ENCODE results near the gene CHSY1. TPM values are rescaled to one million over a fixed set of nuclear protein-coding genes. Genes with fewer than 3 reads are reported as not detected.

CHSY1 gene
- total and polyA plus RNA-seq, 10 of the 15 experiments (the other 5 are each of a cell fraction or from before 2014, with no cell fraction given): 1.4 to 31.2 (median 10.5) TPM

DNA sequence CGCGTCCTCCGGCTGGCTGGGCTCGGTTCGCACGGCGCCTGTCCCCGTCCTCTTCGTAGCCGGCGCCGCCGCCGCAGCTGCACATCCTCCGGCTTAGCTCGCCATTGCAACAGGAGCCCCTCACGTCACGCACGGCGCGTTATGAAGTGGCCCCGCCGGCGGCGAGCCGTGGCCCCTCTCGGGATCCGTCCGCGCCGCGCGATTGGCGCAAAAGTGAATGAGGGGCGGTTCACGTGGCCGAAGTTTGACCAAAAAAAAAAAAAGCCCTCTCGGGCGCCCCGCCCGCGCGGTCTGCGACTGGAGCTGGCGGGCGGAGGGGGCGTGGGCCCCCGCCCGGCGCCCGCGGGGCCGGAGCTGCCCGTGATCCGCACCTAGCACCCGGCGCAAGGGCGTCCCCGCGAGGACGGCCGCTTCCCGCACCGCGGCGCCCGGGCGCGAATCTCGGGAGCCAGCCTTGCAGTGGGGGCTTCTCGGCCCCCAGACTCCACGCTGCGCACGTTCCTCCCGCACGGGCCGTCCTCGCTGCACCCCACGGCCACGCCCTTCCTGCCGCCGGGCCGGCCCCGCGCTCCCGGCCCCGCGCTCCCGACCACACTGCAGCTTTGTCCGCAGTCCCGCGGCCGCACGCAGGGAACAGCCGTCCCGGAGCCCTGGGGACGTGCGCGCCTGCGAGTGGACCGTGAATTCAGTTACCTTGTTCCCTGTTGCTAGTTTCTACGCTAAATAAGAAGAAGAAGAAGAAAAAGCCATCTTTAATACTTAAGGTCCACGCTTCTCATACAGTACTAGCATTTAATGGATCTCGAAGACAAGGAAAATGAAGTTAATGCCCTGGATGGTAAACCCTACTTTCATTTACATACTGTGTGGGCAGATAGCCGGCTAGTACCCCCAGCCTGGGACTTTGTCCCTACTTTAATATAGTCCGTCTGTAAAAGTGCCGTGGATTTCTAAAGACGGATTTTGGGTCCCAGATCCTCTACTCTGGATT lies at the start of gene CHSY1 (continued):
- TF ChIP-seq, protein P1, sequence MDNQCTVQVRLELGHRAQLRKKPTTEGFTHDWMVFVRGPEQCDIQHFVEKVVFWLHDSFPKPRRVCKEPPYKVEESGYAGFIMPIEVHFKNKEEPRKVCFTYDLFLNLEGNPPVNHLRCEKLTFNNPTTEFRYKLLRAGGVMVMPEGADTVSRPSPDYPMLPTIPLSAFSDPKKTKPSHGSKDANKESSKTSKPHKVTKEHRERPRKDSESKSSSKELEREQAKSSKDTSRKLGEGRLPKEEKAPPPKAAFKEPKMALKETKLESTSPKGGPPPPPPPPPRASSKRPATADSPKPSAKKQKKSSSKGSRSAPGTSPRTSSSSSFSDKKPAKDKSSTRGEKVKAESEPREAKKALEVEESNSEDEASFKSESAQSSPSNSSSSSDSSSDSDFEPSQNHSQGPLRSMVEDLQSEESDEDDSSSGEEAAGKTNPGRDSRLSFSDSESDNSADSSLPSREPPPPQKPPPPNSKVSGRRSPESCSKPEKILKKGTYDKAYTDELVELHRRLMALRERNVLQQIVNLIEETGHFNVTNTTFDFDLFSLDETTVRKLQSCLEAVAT (IDR thresholded peaks at IDR 0.05): 0 out of 2 replicates have a peak, but pooled peaks have one; percentile 11
- TF ChIP-seq EZH2 (IDR thresholded peaks at IDR 0.05; ENCODE audit: borderline replicate concordance, control insufficient read depth, low read depth, low read length) (no peak), CBX3 (IDR thresholded peaks at IDR 0.05; ENCODE audit: borderline replicate concordance, low read depth) (no peak), SP1 (IDR thresholded peaks at IDR 0.05; ENCODE audit: low read depth, low read length) (peak; percentile 72), MEF2B (IDR thresholded peaks at IDR 0.05; ENCODE audit: partially characterized antibody, poor library complexity, severe bottlenecking) (no peak), IKZF2 (IDR thresholded peaks at IDR 0.05) (no peak; a peak in 1 of 4 replicates), IRF4 (IDR thresholded peaks at IDR 0.05; ENCODE audit: low read depth, low read length) (no peak), NRF1 (conservative IDR thresholded peaks at IDR 0.05; ENCODE audit: low read depth, low read length) (no peak), NR2F1 (conservative IDR thresholded peaks at IDR 0.05) (peak; percentile 51; the same call in 1 of the 2 replicates), EP300 (IDR thresholded peaks at IDR 0.05; ENCODE audit: borderline replicate concordance in 1 of 2, control insufficient read depth in 1 of 2, low read depth in 2 of 2, low read length in 2 of 2) (no peak), SUZ12 (IDR thresholded peaks at IDR 0.05; ENCODE audit: unreplicated experiment) (no peak), MYB (IDR thresholded peaks at IDR 0.05; ENCODE audit: borderline replicate concordance, low read depth, low read length) (no peak), BRCA1 (IDR thresholded peaks at IDR 0.05; ENCODE audit: low read depth, low read length) (no peak), POLR2AphosphoS2 (IDR thresholded peaks at IDR 0.05; ENCODE audit: low read depth, low read length) (no peak; the same call in 1 of the 2 replicates)
- TF ChIP-seq, protein P2, sequence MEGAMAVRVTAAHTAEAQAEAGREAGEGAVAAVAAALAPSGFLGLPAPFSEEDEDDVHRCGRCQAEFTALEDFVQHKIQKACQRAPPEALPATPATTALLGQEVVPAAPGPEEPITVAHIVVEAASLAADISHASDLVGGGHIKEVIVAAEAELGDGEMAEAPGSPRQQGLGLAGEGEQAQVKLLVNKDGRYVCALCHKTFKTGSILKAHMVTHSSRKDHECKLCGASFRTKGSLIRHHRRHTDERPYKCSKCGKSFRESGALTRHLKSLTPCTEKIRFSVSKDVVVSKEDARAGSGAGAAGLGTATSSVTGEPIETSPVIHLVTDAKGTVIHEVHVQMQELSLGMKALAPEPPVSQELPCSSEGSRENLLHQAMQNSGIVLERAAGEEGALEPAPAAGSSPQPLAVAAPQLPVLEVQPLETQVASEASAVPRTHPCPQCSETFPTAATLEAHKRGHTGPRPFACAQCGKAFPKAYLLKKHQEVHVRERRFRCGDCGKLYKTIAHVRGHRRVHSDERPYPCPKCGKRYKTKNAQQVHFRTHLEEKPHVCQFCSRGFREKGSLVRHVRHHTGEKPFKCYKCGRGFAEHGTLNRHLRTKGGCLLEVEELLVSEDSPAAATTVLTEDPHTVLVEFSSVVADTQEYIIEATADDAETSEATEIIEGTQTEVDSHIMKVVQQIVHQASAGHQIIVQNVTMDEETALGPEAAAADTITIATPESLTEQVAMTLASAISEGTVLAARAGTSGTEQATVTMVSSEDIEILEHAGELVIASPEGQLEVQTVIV (IDR thresholded peaks at IDR 0.05; ENCODE audit: borderline replicate concordance, partially characterized antibody): no peak
- TF ChIP-seq, protein P3, sequence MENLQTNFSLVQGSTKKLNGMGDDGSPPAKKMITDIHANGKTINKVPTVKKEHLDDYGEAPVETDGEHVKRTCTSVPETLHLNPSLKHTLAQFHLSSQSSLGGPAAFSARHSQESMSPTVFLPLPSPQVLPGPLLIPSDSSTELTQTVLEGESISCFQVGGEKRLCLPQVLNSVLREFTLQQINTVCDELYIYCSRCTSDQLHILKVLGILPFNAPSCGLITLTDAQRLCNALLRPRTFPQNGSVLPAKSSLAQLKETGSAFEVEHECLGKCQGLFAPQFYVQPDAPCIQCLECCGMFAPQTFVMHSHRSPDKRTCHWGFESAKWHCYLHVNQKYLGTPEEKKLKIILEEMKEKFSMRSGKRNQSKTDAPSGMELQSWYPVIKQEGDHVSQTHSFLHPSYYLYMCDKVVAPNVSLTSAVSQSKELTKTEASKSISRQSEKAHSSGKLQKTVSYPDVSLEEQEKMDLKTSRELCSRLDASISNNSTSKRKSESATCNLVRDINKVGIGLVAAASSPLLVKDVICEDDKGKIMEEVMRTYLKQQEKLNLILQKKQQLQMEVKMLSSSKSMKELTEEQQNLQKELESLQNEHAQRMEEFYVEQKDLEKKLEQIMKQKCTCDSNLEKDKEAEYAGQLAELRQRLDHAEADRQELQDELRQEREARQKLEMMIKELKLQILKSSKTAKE (IDR thresholded peaks at IDR 0.05; ENCODE audit: low read depth, poor library complexity, severe bottlenecking): no peak
- TF ChIP-seq, protein P4, sequence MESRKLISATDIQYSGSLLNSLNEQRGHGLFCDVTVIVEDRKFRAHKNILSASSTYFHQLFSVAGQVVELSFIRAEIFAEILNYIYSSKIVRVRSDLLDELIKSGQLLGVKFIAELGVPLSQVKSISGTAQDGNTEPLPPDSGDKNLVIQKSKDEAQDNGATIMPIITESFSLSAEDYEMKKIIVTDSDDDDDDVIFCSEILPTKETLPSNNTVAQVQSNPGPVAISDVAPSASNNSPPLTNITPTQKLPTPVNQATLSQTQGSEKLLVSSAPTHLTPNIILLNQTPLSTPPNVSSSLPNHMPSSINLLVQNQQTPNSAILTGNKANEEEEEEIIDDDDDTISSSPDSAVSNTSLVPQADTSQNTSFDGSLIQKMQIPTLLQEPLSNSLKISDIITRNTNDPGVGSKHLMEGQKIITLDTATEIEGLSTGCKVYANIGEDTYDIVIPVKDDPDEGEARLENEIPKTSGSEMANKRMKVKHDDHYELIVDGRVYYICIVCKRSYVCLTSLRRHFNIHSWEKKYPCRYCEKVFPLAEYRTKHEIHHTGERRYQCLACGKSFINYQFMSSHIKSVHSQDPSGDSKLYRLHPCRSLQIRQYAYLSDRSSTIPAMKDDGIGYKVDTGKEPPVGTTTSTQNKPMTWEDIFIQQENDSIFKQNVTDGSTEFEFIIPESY (IDR thresholded peaks at IDR 0.05): no peak
- TF ChIP-seq, protein P5, sequence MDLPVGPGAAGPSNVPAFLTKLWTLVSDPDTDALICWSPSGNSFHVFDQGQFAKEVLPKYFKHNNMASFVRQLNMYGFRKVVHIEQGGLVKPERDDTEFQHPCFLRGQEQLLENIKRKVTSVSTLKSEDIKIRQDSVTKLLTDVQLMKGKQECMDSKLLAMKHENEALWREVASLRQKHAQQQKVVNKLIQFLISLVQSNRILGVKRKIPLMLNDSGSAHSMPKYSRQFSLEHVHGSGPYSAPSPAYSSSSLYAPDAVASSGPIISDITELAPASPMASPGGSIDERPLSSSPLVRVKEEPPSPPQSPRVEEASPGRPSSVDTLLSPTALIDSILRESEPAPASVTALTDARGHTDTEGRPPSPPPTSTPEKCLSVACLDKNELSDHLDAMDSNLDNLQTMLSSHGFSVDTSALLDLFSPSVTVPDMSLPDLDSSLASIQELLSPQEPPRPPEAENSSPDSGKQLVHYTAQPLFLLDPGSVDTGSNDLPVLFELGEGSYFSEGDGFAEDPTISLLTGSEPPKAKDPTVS (IDR thresholded peaks at IDR 0.05; ENCODE audit: low read depth, low read length): no peak

Data from GM12878 (cell line).